SU-DHL-6 (cell line): ENCODE results near the gene HS6ST1.
"Not testable (repeated sequence)": the region's sequence is repeated elsewhere in the genome, so short reads cannot be mapped to it uniquely, and the experiment has no call there.

Experiments used
- H2AFZ ChIP-seq: fragments of 200-600 bp; sonication (generic); 2 replicates; pipeline ENCODE4 v1.6.1; 2014; ENCODE audit warnings: low read depth, mild to moderate bottlenecking, moderate library complexity, mixed read lengths, antibody characterized with exemption, low read length; ENCODE audit not compliant: severe bottlenecking
- H3F3A ChIP-seq: fragments of 200-600 bp; shearing (Covaris generic); 2 replicates; pipeline ENCODE4 v1.6.0; 2016; ENCODE audit warnings: antibody characterized with exemption, mild to moderate bottlenecking; ENCODE audit not compliant: insufficient read depth
- H3K27ac ChIP-seq: fragments of 200-600 bp; sonication (generic); 2 replicates; pipeline ENCODE4 v1.5.1; 2016; ENCODE audit warnings: low read depth, mild to moderate bottlenecking, low read length, moderate library complexity, mixed read lengths
- H3K27me3 ChIP-seq: fragments of 200-600 bp; sonication (generic), shearing (Covaris generic); 2 replicates; pipeline ENCODE4 v1.6.0; 2014; ENCODE audit warnings: mild to moderate bottlenecking, low read length
- H3K36me3 ChIP-seq: fragments of 200-600 bp; sonication (generic); 2 replicates; pipeline ENCODE4 v1.6.1; 2014; ENCODE audit warnings: mild to moderate bottlenecking, low read length, mixed read lengths
- H3K4me2 ChIP-seq: fragments of 300-600, 200-600 bp; shearing (Covaris generic), sonication (generic); 2 replicates; pipeline ENCODE4 v1.6.0; 2014; ENCODE audit warnings: low read length, low read depth, mild to moderate bottlenecking; ENCODE audit not compliant: poor library complexity, severe bottlenecking
- H3K4me3 ChIP-seq: fragments of 200-600 bp; sonication (generic); 2 replicates; pipeline ENCODE4 v1.5.1; 2014; ENCODE audit warnings: antibody characterized with exemption, low read length, mild to moderate bottlenecking, mixed read lengths; ENCODE audit not compliant: insufficient read depth, poor library complexity, severe bottlenecking
- H3K79me2 ChIP-seq: fragments of 200-600 bp; sonication (generic); 2 replicates; pipeline ENCODE4 v1.6.1; 2014; ENCODE audit warnings: mild to moderate bottlenecking, low read length, moderate library complexity; ENCODE audit not compliant: insufficient read depth
- H3K9ac ChIP-seq: fragments of 200-600 bp; sonication (generic); 2 replicates; pipeline ENCODE4 v1.7.0; 2014; ENCODE audit warnings: mild to moderate bottlenecking, low read length
- H3K9me2 ChIP-seq: fragments of 200-600 bp; sonication (generic); replicated peaks from 2 replicates; pipeline ENCODE4 v1.6.1; 2014; ENCODE audit warnings: low read length; ENCODE audit not compliant: insufficient read depth
- H3K9me3 ChIP-seq: fragments of 200-600 bp; sonication (generic); 2 replicates; pipeline ENCODE4 v1.6.1; 2014; ENCODE audit warnings: low read length, mixed read lengths; ENCODE audit not compliant: insufficient read depth
- H4K20me1 ChIP-seq: fragments of 200-600 bp; sonication (generic); 2 replicates; pipeline ENCODE4 v1.6.1; 2014; ENCODE audit warnings: low read depth, mild to moderate bottlenecking, antibody characterized with exemption, low read length, moderate library complexity, mixed read lengths
- CTCF ChIP-seq: fragments of 200-600 bp; sonication (generic); IDR thresholded peaks from one replicate; pipeline ENCODE4 v1.5.1; 2017; ENCODE audit warnings: antibody characterized with exemption, mild to moderate bottlenecking, low read length, moderate library complexity; ENCODE audit not compliant: insufficient read depth, poor library complexity, severe bottlenecking
- EZH2phosphoT487 ChIP-seq: fragments of 200-600 bp; sonication (generic), shearing (Covaris generic); conservative IDR thresholded peaks from 2 replicates; pipeline ENCODE4 v1.6.1; 2018; ENCODE audit warnings: mild to moderate bottlenecking, antibody characterized with exemption, low read length, moderate library complexity, mixed read lengths

Gene HS6ST1

GRCh38 chr2:128258218-128258617 is 60.5 kb downstream of the HS6ST1 start:
- no peak for TF ChIP-seq CTCF
- no peak overlapping the region for H3K4me2 ChIP-seq
- H3K79me2 ChIP-seq = no peaks in the 10 kb centered on the region
- no peaks in the 10 kb centered on the region for H4K20me1 ChIP-seq
- no peaks in the 10 kb centered on the region for H3K9me2 ChIP-seq
- no peak overlapping the region for H2AFZ ChIP-seq
- no peaks in the 10 kb centered on the region for H3K36me3 ChIP-seq
- no peak overlapping the region for H3K9ac ChIP-seq
- H3K27ac ChIP-seq = no peak overlapping the region
- H3F3A ChIP-seq = no peaks in the 10 kb centered on the region
- H3K4me3 ChIP-seq = no peak overlapping the region
- H3K9me3 ChIP-seq = no peaks in the 10 kb centered on the region
- H3K27me3 ChIP-seq = no peaks in the 10 kb centered on the region

- H3K36me3 ChIP-seq = no peaks in the 10 kb centered on the region
- TF ChIP-seq CTCF (no peak), EZH2phosphoT487 (no peak)
- H3K79me2 ChIP-seq = no peaks in the 10 kb centered on the region
- H3K27ac ChIP-seq = no peak overlapping the region
- no peak overlapping the region for H2AFZ ChIP-seq
- H3F3A ChIP-seq = no peaks in the 10 kb centered on the region
- H3K27me3 ChIP-seq = no peaks in the 10 kb centered on the region
- H3K9me2 ChIP-seq = no peaks in the 10 kb centered on the region
- H3K4me2 ChIP-seq = no peak overlapping the region
- no peaks in the 10 kb centered on the region for H3K9me3 ChIP-seq
- no peak overlapping the region for H3K4me3 ChIP-seq
- H4K20me1 ChIP-seq = no peaks in the 10 kb centered on the region
- H3K9ac ChIP-seq = no peak overlapping the region
Measured at GRCh38 chr2:128252501-128252900, 66.2 kb downstream of the HS6ST1 start.

- H3K79me2 ChIP-seq, H3K9ac ChIP-seq, H3K36me3 ChIP-seq, H2AFZ ChIP-seq, H3K4me3 ChIP-seq, H3K9me2 ChIP-seq, H3K4me2 ChIP-seq, H4K20me1 ChIP-seq, H3F3A ChIP-seq, H3K27me3 ChIP-seq, H3K9me3 ChIP-seq, H3K27ac ChIP-seq: not testable (repeated sequence)
Measured at GRCh38 chr2:128252086-128252485, 66.6 kb downstream of the HS6ST1 start.

GRCh38 chr2:128250229-128251025 is 68.2 kb downstream of the HS6ST1 start:
- no peaks in the 10 kb centered on the region for H3K79me2 ChIP-seq
- H3K4me3 ChIP-seq = no peak overlapping the region
- H3K9me3 ChIP-seq = no peaks in the 10 kb centered on the region
- H3K27ac ChIP-seq = no peak overlapping the region
- H3F3A ChIP-seq = no peaks in the 10 kb centered on the region
- H3K9ac ChIP-seq = no peak overlapping the region
- H3K9me2 ChIP-seq = no peaks in the 10 kb centered on the region
- no peak overlapping the region for H3K4me2 ChIP-seq
- no peaks in the 10 kb centered on the region for H3K36me3 ChIP-seq
- H4K20me1 ChIP-seq = no peaks in the 10 kb centered on the region
- no peaks in the 10 kb centered on the region for H3K27me3 ChIP-seq
- H2AFZ ChIP-seq = no peak overlapping the region
- no peak for TF ChIP-seq EZH2phosphoT487
- no peak for TF ChIP-seq CTCF
